GM04503 (cell line): ENCODE data around the gene PRKCQ.
"Not testable (repeated sequence)": the region's sequence is repeated elsewhere in the genome, so short reads cannot be mapped to it uniquely, and the experiment has no call there.

ENCODE experiments used
- DNase-seq: peaks from one replicate; pipeline ENCODE4 v3.0.0-alpha.2; 2012; ENCODE audit warnings: low read depth

The PRKCQ gene

GRCh38 chr10:6384031-6384430 lies 196.0 kb downstream of the PRKCQ start:
- no peak for DNase-seq

- DNase-seq = no peak
Observed at GRCh38 chr10:6383096-6383812, 196.8 kb downstream of the PRKCQ start.

- peak; percentile 24 for DNase-seq
Observed at GRCh38 chr10:6382081-6382480, 198.0 kb downstream of the PRKCQ start.

DNA sequence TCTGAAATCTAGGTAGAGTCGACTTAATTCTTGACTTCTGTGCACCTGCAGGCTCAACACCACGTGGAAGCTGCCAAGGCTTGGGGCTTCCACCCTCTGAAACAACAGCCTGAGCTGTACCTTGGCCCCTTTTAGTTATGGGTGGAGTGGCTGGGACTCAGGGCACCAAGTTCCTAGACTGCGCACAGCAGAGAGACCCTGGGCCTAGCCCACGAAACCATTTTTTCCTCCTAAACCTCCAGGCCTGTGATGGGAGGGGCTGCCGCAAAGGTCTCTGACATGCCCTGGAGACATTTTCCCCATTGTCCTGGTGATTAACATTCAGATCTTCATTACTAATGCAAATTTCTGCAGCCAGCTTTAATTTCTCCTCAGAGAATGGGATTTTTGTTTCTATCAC lies 199.6 kb downstream of the PRKCQ start:
- not testable (repeated sequence) for DNase-seq

DNA sequence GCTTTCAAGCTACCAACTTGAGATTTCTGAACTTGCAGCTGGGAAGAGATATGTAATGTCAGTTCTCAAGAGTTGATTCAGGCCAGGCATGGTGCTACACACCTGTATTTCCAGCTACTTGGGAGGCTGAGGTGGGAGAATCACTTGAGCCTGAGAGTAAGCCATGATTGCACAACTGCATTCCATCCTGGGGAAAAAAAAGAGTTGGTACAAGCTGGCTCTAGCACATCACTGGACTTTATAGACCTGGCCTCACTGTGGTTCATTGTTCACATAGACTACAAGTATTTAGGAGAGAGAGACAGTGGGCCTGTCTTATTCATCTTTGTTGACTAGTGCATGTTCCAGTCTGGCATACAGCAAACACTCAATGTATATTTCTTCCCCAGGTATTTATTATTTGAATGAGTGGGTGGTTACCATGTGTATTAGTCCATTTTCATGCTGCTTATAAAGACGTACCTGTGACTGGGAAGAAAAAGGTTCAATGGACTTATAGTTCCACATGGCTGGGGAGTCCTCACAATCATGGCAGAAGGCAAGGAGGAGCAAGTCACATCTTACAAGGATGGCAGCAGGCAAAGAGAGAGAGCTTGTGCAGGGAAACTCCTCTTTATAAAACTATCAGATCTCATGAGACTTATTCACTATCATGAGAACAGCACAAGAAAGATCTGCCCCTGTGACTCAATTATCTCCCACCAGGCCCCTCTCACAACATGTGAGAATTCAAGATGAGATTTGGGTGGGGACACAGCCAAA lies 200.9 kb downstream of the PRKCQ start:
- no peak for DNase-seq
